NCI-H2107 (cell line): ENCODE measurements around the gene CBX1.
"Not testable (repeated sequence)": the region's sequence is repeated elsewhere in the genome, so short reads cannot be mapped to it uniquely, and the experiment has no call there.

Source experiments
- DNase-seq: peaks from one replicate; lab custom pipeline; 2025; lab: John Stamatoyannopoulos, UW

CBX1 gene

DNA sequence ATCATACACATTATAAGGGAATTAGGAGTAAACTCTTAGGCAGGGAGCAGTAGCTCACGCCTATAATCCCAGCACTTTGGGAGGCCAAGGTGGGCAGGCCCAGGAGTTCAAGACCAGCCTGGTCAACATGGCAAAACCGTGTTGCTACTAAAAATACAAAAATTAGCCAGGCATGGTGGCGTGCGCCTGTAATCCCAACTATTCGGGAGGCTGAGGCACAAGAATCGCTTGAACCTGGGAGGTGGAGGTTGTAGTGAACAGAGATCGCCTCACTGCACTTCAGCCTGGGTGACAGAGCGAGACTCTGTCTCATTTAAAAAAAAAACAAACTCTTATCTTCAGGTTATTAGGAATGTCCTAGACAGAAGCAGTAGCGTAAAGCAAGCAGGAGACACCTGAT, 28.5 kb downstream of the CBX1 start:
- DNase-seq: not testable (repeated sequence)

DNA sequence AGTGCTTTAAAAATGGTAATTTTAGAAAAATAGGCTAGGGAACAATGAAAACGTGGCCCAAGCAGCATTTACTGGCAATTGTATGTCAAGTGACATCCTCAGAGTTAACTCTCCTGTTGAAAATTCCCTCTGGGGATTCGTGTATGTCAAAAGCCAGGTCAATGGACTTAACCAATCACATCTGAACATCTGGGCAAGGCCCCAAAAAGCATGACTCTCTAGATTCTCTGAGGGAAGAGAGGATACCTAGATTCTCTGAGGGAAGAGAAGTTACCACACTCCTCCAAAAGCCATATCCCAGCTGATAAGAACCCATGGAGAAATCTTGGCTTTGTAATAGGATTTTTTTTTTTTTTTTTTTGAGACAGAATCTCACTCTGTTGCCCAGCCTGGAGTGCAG, 29.6 kb downstream of the CBX1 start:
- DNase-seq: no peak

DNA sequence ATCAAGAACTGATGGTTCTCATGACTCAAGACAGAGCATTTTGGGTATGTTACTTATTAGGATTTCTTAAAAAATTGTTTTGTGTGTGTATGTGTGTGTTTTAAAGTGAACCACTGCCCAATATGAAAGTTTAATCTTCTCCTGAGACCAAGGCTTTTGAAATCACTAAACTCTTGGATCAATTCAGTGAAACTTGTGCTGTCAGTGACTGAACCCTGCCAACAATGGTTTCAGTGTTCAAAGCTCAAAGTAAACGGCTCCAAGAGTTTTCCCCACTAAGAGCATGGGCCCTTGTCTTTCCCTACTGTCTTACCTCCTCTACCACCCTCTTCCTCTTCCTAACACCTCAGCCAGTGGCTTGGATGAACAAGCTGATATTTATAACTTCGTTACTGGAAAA, 31.1 kb downstream of the CBX1 start:
- no peak for DNase-seq

DNA sequence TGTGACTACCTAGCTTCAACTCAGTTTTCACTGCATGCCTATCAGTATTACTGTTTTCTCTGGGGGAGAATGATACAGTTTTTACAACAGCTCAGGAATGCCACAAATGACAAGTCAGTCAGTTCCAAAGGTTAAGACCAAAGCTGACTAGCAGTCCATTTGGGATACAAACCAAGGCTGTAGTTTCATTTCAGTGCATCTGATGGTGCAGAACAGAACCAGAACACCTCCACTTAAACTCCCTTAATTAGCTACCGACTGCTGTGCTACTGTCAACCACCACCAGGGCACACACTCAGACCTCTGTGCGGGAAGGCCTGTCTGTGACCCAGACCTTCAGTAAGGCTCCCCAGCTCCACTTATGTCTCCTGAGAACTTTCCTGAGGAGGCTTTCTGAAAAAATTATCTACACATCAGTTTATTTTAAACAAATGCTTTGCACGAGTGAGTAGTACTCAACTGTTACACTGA, 32.8 kb downstream of the CBX1 start:
- DNase-seq: no peak

DNA sequence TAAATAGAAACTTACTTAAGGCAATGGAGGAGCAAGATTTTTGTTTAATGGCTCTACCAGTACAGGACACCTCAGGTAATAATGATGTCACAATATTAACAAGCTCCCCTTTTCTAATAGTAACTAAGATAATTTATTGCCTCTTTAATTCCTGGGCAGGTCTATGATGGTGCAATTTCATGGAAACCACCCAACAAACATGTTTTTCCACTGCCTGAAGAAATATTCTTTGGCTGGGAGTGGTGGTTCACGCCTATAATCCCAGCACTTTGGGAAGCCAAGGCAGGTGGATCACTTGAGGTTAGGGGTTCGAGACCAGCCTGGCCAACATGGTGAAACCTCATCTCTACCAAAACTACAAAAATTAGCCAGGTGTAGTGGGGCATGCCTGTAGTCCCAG, 33.5 kb downstream of the CBX1 start:
- DNase-seq: not testable (repeated sequence)

DNA sequence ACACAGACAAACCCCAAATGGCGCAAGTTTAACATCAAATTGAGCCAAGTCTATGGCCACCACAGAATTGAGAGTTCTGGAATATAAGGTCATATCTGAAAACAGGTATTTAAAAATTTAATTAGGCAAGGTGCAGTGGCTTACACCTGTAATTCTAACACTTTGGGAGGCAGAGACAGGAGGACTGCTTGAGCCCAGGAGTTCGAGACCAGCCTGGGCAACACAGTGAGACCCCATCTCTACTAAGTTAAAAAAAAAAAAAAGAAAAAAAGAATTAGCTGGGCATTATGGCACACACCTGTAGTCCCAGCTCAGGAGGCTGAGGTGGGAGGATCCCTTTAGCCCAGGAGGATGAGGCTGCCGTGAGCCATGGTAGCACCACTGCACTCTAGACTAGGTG, 34.0 kb downstream of the CBX1 start:
- no peak for DNase-seq

DNA sequence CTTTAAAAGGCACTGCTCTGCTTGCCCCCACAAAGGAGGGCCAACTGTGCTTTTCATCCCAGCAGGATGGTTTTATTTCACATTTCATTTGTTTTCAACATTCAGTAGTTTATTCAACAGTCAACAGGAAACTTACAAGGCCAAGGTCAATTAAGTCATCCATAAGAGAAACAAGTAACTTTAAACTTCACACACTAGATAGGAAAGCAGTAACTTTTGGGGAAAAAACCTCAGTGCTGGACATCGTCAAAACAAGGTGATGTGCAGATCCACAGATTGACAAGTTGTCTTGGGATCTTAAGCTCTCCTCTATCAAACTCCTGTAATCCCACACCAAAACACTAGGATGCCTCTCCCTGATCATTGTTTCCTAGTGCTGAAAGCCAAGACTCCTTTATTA, 34.6 kb downstream of the CBX1 start:
- no peak for DNase-seq

DNA sequence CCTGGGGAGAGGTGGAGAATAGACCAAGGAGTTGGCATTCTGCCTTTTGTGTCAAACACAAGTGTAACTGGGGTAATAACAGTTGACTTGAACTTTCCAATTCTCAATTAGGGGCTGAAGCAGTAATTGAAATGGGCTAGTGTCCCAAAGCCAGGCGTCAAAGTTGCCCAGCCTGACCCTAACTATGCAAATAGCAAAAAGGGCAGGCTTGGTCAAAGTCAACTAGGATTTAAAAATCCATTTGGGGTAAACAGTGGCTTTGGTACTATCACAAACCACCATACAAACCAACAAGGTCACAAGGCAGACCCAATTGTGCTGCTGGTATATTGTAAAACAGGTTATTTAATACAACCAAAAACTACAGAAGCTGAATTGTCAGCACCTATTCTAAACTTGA, 35.1 kb downstream of the CBX1 start:
- no peak for DNase-seq

DNA sequence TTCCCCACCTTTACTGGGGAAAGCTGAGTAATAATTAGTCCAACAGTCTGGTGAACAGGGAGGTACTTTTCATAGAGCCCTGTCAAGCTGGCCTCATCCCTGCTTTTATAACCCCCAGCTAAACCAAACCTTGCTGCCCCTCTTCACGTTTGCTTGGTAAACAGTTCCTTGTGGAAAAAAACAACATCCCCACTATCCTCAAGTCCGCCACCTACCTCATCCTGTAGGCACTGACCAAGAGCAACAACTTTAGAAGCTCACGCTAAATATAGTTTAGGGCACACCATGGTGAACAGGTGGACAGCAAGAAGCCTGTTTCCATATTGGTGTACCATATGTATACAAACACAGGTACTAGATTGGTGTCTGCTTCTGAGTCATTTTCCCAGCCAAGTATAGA, 36.6 kb downstream of the CBX1 start:
- no peak for DNase-seq

DNA sequence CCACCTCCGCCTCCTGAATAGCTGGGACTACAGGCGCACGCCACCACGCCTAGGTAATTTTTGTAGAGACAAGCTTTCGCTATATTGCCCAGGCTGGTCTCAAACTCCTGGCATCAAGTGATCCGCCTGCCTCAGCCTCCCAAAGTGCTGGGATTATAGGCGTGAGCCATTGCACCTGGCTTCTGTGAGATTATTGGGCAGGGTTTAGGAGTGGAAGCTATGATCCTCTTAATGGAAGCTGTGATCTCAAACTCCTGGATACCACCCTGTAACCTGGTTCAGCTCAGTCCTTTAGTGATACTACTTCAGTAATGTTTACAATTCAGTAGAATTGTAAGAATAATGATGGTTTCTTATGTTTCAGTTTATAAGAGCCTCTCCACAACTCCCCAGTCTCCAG, 39.0 kb downstream of the CBX1 start:
- DNase-seq: no peak

DNA sequence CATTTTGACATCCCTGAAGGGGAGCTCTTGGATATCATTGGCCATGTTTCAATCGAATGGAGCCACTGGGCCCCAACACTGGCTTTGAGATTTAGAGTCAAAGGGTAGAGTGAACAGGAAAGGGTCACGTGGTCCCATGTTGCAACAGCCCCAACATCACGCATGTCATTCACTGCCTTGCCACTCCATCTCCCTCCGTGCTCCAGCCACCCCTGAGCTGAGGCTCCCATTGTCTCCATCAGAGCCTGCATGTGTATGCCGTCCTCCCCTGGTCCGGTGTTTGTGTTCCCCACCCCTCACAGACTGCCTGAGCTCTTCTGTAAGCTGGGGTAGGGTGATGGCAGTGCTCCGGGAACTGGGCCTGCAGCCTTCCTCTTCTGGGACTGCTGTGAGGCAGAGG, 41.0 kb downstream of the CBX1 start:
- DNase-seq: no peak

DNA sequence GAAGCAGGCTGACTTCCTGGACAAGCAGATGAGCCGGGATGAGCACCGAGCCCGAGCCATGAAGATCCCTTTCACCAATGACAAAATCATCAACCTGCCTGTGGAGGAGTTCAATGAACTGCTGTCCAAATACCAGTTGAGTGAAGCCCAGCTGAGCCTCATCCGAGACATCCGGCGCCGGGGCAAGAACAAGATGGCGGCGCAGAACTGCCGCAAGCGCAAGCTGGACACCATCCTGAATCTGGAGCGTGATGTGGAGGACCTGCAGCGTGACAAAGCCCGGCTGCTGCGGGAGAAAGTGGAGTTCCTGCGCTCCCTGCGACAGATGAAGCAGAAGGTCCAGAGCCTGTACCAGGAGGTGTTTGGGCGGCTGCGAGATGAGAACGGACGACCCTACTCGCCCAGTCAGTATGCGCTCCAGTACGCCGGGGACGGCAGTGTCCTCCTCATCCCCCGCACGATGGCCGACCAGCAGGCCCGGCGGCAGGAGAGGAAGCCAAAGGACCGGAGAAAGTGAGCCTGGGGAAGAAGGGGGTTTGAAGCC, 42.1 kb downstream of the CBX1 start:
- no peak for DNase-seq

DNA sequence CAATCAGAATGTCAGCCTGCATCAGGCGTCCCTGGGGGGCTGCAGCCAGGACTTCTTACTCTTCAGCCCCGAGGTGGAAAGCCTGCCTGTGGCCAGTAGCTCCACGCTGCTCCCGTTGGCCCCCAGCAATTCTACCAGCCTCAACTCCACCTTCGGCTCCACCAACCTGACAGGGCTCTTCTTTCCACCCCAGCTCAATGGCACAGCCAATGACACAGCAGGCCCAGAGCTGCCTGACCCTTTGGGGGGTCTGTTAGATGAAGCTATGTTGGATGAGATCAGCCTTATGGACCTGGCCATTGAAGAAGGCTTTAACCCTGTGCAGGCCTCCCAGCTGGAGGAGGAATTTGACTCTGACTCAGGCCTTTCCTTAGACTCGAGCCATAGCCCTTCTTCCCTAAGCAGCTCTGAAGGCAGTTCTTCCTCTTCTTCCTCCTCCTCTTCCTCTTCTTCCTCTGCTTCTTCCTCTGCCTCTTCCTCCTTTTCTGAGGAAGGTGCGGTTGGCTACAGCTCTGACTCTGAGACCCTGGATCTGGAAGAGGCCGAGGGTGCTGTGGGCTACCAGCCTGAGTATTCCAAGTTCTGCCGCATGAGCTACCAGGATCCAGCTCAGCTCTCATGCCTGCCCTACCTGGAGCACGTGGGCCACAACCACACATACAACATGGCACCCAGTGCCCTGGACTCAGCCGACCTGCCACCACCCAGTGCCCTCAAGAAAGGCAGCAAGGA, 42.7 kb downstream of the CBX1 start:
- no peak for DNase-seq

DNA sequence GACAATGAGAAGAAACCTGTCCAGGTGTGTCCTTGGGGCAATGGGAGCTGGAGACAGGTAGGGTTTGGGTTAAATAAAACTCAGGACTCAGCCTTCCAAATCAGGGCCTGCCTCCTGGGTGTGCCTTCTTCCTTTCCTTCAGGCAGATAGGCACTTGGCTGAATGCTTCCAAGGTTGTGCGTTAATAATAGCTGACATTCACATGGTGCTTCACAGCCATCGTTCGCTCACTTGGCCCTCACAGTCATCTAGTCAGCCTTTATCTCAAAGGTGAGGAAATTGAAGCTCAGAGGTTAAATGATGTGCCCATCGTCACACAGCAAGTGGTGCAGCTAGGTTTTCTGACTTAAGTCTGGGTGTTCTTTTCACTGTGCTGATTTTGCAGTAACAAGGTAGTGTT, 43.7 kb downstream of the CBX1 start:
- no peak for DNase-seq

DNA sequence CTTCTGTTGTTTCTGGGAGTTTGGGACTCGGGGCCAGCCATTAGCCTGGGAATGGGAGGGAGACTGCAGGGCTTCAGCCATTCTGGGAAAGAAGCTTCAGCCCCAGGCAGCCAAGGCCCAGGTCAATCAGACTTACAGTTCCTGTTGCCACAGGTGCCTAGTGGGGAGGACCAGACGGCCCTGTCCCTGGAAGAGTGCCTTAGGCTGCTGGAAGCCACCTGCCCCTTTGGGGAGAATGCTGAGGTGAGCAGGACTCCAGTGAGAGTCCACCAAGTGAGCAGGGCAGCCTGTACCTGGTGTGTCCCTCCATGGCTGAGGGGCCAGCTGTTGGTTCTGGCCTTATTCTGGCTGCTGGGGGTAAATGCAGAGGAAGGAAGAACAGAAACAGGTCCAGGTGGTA, 44.4 kb downstream of the CBX1 start:
- no peak for DNase-seq

DNA sequence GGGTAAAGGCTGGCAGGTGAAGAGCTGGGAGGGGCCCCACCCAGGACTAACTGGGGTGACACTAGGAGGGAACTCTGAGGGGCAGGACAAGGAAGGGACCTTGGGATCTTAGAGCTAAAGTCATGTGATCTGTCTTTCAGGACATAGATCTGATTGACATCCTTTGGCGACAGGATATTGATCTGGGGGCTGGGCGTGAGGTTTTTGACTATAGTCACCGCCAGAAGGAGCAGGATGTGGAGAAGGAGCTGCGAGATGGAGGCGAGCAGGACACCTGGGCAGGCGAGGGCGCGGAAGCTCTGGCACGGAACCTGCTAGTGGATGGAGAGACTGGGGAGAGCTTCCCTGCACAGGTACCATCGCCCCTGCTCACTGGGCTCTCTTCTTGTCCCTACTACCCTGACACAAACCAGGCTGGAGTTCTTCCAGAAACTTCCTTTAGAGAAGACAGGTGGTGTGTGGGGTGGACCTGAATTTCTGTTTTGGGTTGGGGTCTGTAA, 45.0 kb downstream of the CBX1 start:
- DNase-seq: no peak

DNA sequence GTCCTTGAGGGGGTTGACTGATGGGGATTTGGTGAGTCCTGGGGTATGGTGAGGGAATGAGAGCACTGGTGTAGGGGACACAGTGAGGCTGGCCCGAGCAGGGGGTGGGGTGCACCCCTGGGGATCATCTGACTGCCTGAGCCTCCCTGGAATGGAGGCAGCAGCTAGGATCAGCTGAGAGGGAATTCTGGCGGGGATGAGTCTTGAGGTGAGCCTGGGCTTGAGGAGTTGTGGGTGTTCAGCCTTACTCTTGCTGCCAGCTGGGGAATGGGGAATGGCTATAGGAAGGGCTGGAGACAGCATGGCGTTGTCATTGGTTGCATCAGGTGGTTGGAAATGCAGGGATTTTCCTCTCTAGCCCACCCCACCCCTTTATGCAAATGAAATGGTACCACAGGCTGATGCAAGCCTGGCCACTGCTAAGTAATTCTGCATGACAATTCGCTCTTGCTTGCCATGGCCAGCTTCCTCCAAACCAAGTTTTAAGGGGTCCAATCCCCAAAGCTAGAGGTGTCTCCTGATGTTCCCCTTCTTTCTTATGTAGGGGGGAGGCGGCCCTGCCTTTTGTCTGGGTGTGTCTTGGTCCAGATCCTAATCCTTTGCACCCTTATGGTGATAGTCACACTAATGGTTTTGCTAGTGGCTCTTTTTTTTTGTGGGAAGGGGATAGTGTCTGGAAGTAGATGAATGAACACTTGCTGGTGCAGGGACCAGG, 45.6 kb downstream of the CBX1 start:
- no peak for DNase-seq

DNA sequence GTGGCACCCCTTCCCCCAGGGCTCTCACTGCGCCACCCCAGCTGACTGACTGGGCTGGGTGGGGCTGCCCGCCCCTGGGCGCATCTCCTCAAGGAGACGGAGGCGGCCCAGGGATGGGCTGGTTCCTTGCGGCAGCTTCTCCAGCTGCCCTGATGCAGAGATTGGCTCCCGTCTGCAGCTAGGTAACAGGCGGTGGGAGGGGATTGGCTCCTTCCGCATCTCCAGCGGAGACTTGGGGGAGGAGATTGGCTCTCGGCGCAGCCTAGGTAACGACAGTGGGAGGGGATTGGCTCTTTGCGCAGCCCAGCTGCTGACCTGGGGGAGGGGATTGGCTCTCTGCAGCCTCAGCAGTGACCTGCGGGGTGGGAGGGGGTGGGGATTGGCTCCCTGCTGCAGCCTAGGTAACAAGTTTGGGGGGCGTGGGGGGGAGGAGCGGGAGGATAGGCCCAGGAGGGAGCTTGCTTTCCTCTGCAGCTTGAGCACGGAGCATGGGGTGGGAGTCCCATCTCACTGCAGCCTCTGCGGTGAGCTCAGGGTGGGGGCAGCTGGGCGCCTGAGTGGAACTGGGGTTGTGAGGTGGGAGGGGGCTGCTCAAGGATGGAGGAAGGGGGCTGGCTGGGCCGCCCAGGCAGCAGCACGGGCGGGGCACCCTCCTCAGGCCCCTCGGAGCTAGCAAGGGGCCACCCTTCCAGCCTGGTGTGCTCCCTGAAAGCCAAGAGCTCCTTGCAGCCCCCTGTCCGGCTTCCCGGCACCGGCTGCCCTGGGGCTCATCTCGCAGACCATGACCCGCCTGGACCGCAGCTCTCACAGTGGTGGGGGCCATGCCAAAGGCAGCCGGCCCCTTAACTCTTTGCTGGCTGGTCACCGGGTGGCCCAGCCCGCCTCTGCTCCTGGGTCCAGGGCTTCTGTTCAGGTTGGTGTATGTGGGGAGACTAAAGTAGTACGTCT, 46.8 kb downstream of the CBX1 start:
- peak; percentile 89 for DNase-seq

DNA sequence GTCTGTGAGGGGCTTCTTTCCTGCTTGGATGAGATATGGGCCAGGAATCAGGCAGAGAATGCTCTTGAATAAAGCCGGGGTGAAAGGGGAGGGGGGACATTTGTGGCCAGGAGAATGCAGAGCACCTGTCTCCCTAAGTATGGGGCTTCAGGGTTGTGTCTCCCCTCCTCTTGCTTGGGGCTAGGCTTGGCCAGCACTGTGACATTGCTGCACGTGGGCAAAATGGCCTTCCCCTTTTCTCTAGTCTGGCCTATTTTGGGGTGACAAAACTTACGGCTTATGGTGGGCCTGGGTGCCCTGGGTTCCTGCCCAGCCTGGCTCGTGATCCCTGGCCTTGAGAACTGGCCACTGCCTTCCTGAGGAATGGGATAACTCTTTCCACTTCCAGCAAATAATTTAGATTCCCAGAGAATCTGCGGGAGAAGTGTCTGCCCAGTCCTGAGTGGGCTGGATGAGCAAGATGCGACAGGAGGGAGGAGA, 47.5 kb downstream of the CBX1 start:
- no peak for DNase-seq

DNA sequence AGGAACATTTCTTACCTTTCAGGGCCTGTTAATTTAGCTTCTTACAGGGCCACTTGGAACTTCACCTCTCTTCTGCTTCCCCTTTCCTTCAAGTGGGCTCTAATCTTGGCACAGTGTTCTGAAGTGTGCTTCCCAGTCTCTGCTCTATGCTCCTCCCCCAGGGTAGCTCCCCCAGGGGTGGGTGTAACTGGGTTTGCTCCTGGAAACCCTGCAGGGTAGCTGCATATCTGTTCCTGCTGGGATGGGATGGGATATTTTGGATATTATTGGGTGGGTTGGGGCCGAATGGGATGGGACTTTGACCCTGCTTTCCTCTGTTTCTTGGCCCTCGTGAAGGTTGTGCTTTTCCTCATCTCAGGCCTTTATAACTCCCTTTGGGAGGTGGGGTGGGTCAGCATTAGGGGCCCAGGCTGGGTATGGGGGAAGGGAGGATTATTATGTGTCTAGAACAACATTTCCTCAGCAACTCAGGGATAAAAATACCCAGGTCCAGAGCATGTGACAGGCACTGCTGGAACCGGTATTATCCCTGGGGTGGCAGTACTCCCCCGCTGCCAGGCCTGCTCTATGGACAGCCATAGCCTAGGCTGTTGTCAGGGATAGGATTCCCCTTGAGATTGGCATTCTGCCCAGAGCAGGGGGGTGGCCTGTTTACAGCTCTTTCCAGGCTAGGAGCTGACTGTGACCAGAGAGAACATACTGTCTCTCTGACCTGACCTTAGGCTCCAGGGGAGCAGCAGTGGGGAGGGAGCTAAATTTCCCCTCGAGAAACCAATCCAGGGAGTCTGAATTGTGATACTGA, 48.1 kb downstream of the CBX1 start:
- DNase-seq: peak; percentile 60
